Neural cell (in vitro differentiated cells): ENCODE measurements around the gene MOV10L1. TPM values are rescaled to one million over a fixed set of nuclear protein-coding genes. Genes with fewer than 3 reads are reported as not detected.

Experiments used
- H2AFZ ChIP-seq: fragments of 200-600, 300-800 bp; sonication (generic), shearing (Covaris generic); 2 replicates; pipeline ENCODE4 v1.6.0; 2014; ENCODE audit warnings: low read depth, mild to moderate bottlenecking, antibody characterized with exemption, low read length, moderate library complexity
- H3F3A ChIP-seq: fragments of 200-600 bp; shearing (Covaris generic); 2 replicates; pipeline ENCODE4 v1.6.1; 2016; ENCODE audit warnings: mild to moderate bottlenecking, moderate library complexity, mixed read lengths, antibody characterized with exemption, low read length; ENCODE audit not compliant: insufficient read depth, poor library complexity, severe bottlenecking
- H3K27ac ChIP-seq: fragments of 200-600, 300-800 bp; sonication (generic), shearing (Covaris generic); 2 replicates; pipeline ENCODE4 v1.5.1; 2014; ENCODE audit warnings: mild to moderate bottlenecking, low read length, moderate library complexity
- H3K27me3 ChIP-seq: fragments of 300-800, 200-600 bp; sonication (generic), shearing (Covaris generic); 2 replicates; pipeline ENCODE4 v1.6.0; 2014; ENCODE audit warnings: mild to moderate bottlenecking, low read depth, low read length, moderate library complexity; ENCODE audit not compliant: insufficient read depth
- H3K36me3 ChIP-seq: fragments of 300-800, 200-600 bp; sonication (generic), shearing (Covaris generic); 2 replicates; pipeline ENCODE4 v1.5.1; 2014; ENCODE audit warnings: mild to moderate bottlenecking, antibody characterized with exemption, low read length, moderate library complexity; ENCODE audit not compliant: insufficient read depth
- H3K4me2 ChIP-seq: fragments of 300-800, 200-600 bp; sonication (generic), shearing (Covaris generic); 2 replicates; pipeline ENCODE4 v1.6.0; 2014; ENCODE audit warnings: mild to moderate bottlenecking, low read length
- H3K4me3 ChIP-seq: fragments of 300-800, 200-600 bp; sonication (generic), shearing (Covaris generic); 2 replicates; pipeline ENCODE4 v1.5.1; 2014; ENCODE audit warnings: mild to moderate bottlenecking, low read length, moderate library complexity
- H3K79me2 ChIP-seq: fragments of 200-600 bp; shearing (Covaris generic); replicated peaks from 2 replicates; pipeline ENCODE4 v1.6.0; 2014; ENCODE audit warnings: mild to moderate bottlenecking, low read length, moderate library complexity; ENCODE audit not compliant: insufficient read depth
- H3K9ac ChIP-seq: fragments of 300-800, 200-600 bp; sonication (generic), shearing (Covaris generic); 2 replicates; pipeline ENCODE4 v1.6.1; 2016; ENCODE audit warnings: mild to moderate bottlenecking, low read length, mixed read lengths
- H3K9me2 ChIP-seq: fragments of 200-600 bp; shearing (Covaris generic); 2 replicates; pipeline ENCODE4 v1.6.1; 2016; ENCODE audit warnings: mild to moderate bottlenecking, low read length, mixed read lengths; ENCODE audit not compliant: insufficient read depth
- H3K9me3 ChIP-seq: fragments of 200-600, 300-800 bp; sonication (generic), shearing (Covaris generic); 2 replicates; pipeline ENCODE4 v1.6.1; 2016; ENCODE audit warnings: mild to moderate bottlenecking, mixed run types, low read length, moderate library complexity, mixed read lengths
- H4K20me1 ChIP-seq: fragments of 200-600 bp; shearing (Covaris generic); 2 replicates; pipeline ENCODE4 v1.6.1; 2016; ENCODE audit warnings: mild to moderate bottlenecking, mixed run types; ENCODE audit not compliant: insufficient read depth
- CTCF ChIP-seq: fragments of 450-650 bp; IDR thresholded peaks from 2 replicates; pipeline ENCODE4 v1.5.1; 2014; ENCODE audit warnings: antibody characterized with exemption, mild to moderate bottlenecking, moderate library complexity; ENCODE audit not compliant: poor library complexity, severe bottlenecking
- EP300 ChIP-seq: fragments of 450-650 bp; conservative IDR thresholded peaks from 2 replicates; pipeline ENCODE4 v1.6.1; 2014; ENCODE audit warnings: antibody characterized with exemption, mild to moderate bottlenecking, moderate library complexity; ENCODE audit not compliant: poor library complexity, severe bottlenecking
- EZH2 ChIP-seq: fragments of 200-600, 300-800 bp; shearing (Covaris generic), sonication (generic); IDR thresholded peaks from 2 replicates; pipeline ENCODE4 v1.6.1; 2014; ENCODE audit warnings: antibody characterized with exemption, low read length, borderline replicate concordance, mild to moderate bottlenecking; ENCODE audit not compliant: insufficient read depth, poor library complexity, severe bottlenecking
- MXI1 ChIP-seq: fragments of 450-650 bp; conservative IDR thresholded peaks from 2 replicates; pipeline ENCODE4 v1.6.1; 2014; ENCODE audit warnings: antibody characterized with exemption, mild to moderate bottlenecking; ENCODE audit not compliant: poor library complexity, severe bottlenecking
- POLR2AphosphoS5 ChIP-seq: IDR thresholded peaks from 2 replicates; pipeline ENCODE4 v1.6.1; 2012
- RAD21 ChIP-seq: fragments of 450-650 bp; conservative IDR thresholded peaks from 2 replicates; pipeline ENCODE4 v1.6.1; 2014; ENCODE audit warnings: antibody characterized with exemption, mild to moderate bottlenecking, moderate library complexity
- REST ChIP-seq: IDR thresholded peaks from 2 replicates; pipeline ENCODE4 v1.6.1; 2012; ENCODE audit warnings: borderline replicate concordance
- SMC3 ChIP-seq: fragments of 450-650 bp; conservative IDR thresholded peaks from 2 replicates; pipeline ENCODE4 v1.6.1; 2014; ENCODE audit warnings: antibody characterized with exemption, mild to moderate bottlenecking, moderate library complexity; ENCODE audit not compliant: poor library complexity
- TAF1 ChIP-seq: IDR thresholded peaks from 2 replicates; pipeline ENCODE4 v1.6.1; 2012; ENCODE audit warnings: low read depth
- polyA minus RNA-seq: library from RNA; depleted of rRNA, polyadenylated mRNA; stranded (reverse); fragments of >200 nt; gene quantifications from 2 replicates; pipeline ENCODE4 v1.2.3, GENCODE V29; 2014
- polyA plus RNA-seq: library from polyadenylated mRNA; depleted of rRNA; stranded (reverse); fragments of >200 nt; gene quantifications from 2 replicates; pipeline ENCODE4 v1.2.3, GENCODE V29; 2014

The MOV10L1 gene
- polyA plus RNA-seq: not detected in 2 replicates
- not detected in 2 replicates for polyA minus RNA-seq

- Histone ChIP-seq H3K9me3 (no peaks in the 10 kb centered on the region), H3K4me3 (no peak within 1 kb of the TSS), H3K27ac (no peak within 1 kb of the TSS), H3K27me3 (no peaks in the 10 kb centered on the region), H3K79me2 (no peaks in the 10 kb centered on the region), H3F3A (no peaks in the 10 kb centered on the region), H3K36me3 (no peaks in the 10 kb centered on the region), H3K9me2 (no peaks in the 10 kb centered on the region), H4K20me1 (no peaks in the 10 kb centered on the region), H3K9ac (no peak within 1 kb of the TSS), H3K4me2 (no peak within 1 kb of the TSS), H2AFZ (no peak within 1 kb of the TSS)
- no peak for TF ChIP-seq MXI1
- TF ChIP-seq SMC3: no peak
- no peak for TF ChIP-seq CTCF
- no peak for TF ChIP-seq EZH2
- no peak for TF ChIP-seq REST
- TF ChIP-seq EP300: no peak
- TF ChIP-seq TAF1: no peak
Observed at GRCh38 chr22:50089682-50090411, at the start of gene MOV10L1. TSS of gene MOV10L1 (plus strand) at chr22:50090006. CDS start at chr22:50090089, 83 bp downstream.

GRCh38 chr22:50040717-50041116 lies 49.1 kb upstream of the MOV10L1 start:
- H3K4me2 ChIP-seq: no peak overlapping the region
- no peak overlapping the region for H3K27ac ChIP-seq
- H3K27me3 ChIP-seq: no peaks in the 10 kb centered on the region
- no peak overlapping the region for H3K4me3 ChIP-seq
- H4K20me1 ChIP-seq: no peaks in the 10 kb centered on the region
- TF ChIP-seq POLR2AphosphoS5 (no peak), SMC3 (no peak), EZH2 (no peak), REST (no peak), EP300 (no peak), TAF1 (no peak), MXI1 (no peak), RAD21 (no peak), CTCF (no peak)
- no peak overlapping the region for H2AFZ ChIP-seq
- no peaks in the 10 kb centered on the region for H3K9me2 ChIP-seq
- H3F3A ChIP-seq: no peaks in the 10 kb centered on the region
- no peak overlapping the region for H3K9ac ChIP-seq
- H3K79me2 ChIP-seq: no peaks in the 10 kb centered on the region
- no peaks in the 10 kb centered on the region for H3K9me3 ChIP-seq
- no peaks in the 10 kb centered on the region for H3K36me3 ChIP-seq
